Mucosa of descending colon (tissue), 3 donors: ENCODE results near the gene UNKL. TPM values are rescaled to one million over a fixed set of nuclear protein-coding genes. Genes with fewer than 3 reads are reported as not detected.

Experiments
- ATAC-seq: fragments of 200-7000 bp; cut with Tn5 transposase; one replicate; pipeline ENCODE4 v1.9.1; 2020; ENCODE audit warnings: mild to moderate bottlenecking, moderate library complexity
- DNase-seq, 3 donors: peaks; one replicate each; pipeline ENCODE4 v3.0.0-alpha.2; 2020
- H3K36me3 ChIP-seq: fragments of 200-600 bp; one replicate; pipeline ENCODE4 v1.8.0; 2021; ENCODE audit warnings: low read depth, mild to moderate bottlenecking
- H3K4me1 ChIP-seq: fragments of 200-600 bp; one replicate; pipeline ENCODE4 v1.8.0; 2021; ENCODE audit warnings: low read depth, mild to moderate bottlenecking
- H3K4me3 ChIP-seq: fragments of 200-600 bp; one replicate; pipeline ENCODE4 v1.8.0; 2021; ENCODE audit warnings: mild to moderate bottlenecking
- H3K9me3 ChIP-seq: fragments of 200-600 bp; one replicate; pipeline ENCODE4 v1.8.0; 2021; ENCODE audit warnings: mild to moderate bottlenecking
- intact Hi-C, 2 donors: fragments of 100-400 bp; cut with DNase I in 1 of 2; cut with micrococcal nuclease in 1 of 2; formaldehyde crosslinking; loops; one replicate each; pipeline versions ENCODE4 v1.11.0 to v1.11.1; 2022; cut with DNase I, micrococcal nuclease
- total RNA-seq, 3 donors: library from RNA; stranded (reverse); fragmentation: NEBNext Ultra II Directional in 2 of 3; extraction: Animal tissue kit (Norgen Biotek cat#: 25700) in 2 of 3; gene quantifications; one replicate each; pipeline versions ENCODE4 v1.2.1 to v1.2.4, GENCODE V29; 2021 to 2023
- TF ChIP-seq, protein P1 (sequence below): fragments of 200-600 bp; IDR thresholded peaks from one replicate; pipeline ENCODE4 v1.8.0; 2022; ENCODE audit warnings: antibody characterized with exemption, mild to moderate bottlenecking
- donor health status: DM: no; HTN: no; CAD: no; lungs with moderate emphysema.
- donor health status: DM: no; HTN: no; CAD: no.
- donor health status: DM: no; HTN: yes; CAD: no.

UNKL gene
- total RNA-seq, 3 donors from 2014 or later = 16.2 to 36.5 (median 28.2) TPM

- intact Hi-C loops = no loop called here
- DNase-seq (no peak), ATAC-seq (no peak)
- TF ChIP-seq, protein P1, sequence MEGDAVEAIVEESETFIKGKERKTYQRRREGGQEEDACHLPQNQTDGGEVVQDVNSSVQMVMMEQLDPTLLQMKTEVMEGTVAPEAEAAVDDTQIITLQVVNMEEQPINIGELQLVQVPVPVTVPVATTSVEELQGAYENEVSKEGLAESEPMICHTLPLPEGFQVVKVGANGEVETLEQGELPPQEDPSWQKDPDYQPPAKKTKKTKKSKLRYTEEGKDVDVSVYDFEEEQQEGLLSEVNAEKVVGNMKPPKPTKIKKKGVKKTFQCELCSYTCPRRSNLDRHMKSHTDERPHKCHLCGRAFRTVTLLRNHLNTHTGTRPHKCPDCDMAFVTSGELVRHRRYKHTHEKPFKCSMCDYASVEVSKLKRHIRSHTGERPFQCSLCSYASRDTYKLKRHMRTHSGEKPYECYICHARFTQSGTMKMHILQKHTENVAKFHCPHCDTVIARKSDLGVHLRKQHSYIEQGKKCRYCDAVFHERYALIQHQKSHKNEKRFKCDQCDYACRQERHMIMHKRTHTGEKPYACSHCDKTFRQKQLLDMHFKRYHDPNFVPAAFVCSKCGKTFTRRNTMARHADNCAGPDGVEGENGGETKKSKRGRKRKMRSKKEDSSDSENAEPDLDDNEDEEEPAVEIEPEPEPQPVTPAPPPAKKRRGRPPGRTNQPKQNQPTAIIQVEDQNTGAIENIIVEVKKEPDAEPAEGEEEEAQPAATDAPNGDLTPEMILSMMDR = no peak
- Histone ChIP-seq H3K9me3 (no peaks in the 10 kb centered on the region), H3K4me3 (no peak overlapping the region), H3K4me1 (no peaks in the 10 kb centered on the region), H3K36me3 (peaks cover 5% of the 10 kb centered on the region)
Observed at GRCh38 chr16:1364510-1364909, 50.0 kb downstream of the UNKL start.

DNA sequence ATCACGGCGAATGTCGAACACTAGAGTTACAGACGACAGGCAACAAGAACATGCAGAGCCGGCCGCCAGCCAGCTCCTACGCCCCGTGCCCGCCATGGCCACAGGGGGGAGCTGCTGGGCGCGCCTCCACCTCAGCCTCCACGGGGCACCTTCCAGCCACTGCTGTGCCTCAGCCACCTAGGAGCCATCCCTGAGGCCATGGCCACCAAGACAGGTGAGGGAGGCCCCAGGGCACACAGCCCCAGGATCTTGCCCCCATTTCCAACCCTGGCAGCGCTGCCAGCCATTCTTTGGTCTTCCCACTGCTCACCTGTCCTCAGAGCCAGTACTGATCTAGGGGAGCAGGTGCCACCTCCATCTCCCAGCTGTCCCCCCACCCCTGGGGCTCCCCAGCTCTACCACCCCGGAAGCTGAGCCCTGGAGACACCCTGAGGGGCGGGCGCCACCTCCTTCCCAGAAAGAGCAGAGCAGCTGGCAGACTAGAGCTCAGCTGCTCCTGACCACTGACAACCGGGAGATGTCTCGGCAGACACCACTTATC, 50.9 kb downstream of the UNKL start:
- Histone ChIP-seq H3K4me3 (no peak overlapping the region), H3K9me3 (no peaks in the 10 kb centered on the region), H3K36me3 (peaks cover 5% of the 10 kb centered on the region), H3K4me1 (no peaks in the 10 kb centered on the region)
- DNase-seq (peak in 2 of 3 donors; percentile 77 to 81), ATAC-seq (peak; percentile 96)
- TF ChIP-seq, protein P1 = peak; percentile 74
- intact Hi-C loops = no loop called here

DNA sequence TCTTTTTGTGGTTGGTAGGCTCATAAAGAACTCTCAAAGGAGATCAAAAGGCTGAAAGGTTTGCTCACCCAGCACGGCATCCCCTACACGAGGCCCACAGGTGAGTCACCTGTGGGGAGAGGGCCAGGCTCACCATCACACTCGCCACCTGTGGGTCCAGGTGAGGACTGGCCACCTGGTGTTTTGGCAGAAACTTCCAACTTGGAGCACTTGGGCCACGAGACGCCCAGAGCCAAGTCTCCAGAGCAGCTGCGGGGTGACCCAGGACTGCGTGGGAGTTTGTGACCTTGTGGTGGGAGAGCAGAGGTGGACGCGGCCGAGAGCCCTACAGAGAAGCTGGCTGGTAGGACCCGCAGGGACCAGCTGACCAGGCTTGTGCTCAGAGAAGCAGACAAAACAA, 51.7 kb downstream of the UNKL start:
- TF ChIP-seq, protein P1 = no peak
- intact Hi-C loops = no loop called here
- H3K9me3 ChIP-seq = no peaks in the 10 kb centered on the region
- H3K4me1 ChIP-seq = no peaks in the 10 kb centered on the region
- DNase-seq = no peak
- ATAC-seq = no peak
- peaks cover 5% of the 10 kb centered on the region for H3K36me3 ChIP-seq
- no peak overlapping the region for H3K4me3 ChIP-seq

GRCh38 chr16:1361685-1362360, 52.7 kb downstream of the UNKL start:
- no peaks in the 10 kb centered on the region for H3K9me3 ChIP-seq
- intact Hi-C loops = no loop called here
- no peaks in the 10 kb centered on the region for H3K4me1 ChIP-seq
- H3K4me3 ChIP-seq = no peak overlapping the region
- ATAC-seq (no peak), DNase-seq (no peak)
- H3K36me3 ChIP-seq = peaks cover 2% of the 10 kb centered on the region
- TF ChIP-seq, protein P1 = no peak

DNA sequence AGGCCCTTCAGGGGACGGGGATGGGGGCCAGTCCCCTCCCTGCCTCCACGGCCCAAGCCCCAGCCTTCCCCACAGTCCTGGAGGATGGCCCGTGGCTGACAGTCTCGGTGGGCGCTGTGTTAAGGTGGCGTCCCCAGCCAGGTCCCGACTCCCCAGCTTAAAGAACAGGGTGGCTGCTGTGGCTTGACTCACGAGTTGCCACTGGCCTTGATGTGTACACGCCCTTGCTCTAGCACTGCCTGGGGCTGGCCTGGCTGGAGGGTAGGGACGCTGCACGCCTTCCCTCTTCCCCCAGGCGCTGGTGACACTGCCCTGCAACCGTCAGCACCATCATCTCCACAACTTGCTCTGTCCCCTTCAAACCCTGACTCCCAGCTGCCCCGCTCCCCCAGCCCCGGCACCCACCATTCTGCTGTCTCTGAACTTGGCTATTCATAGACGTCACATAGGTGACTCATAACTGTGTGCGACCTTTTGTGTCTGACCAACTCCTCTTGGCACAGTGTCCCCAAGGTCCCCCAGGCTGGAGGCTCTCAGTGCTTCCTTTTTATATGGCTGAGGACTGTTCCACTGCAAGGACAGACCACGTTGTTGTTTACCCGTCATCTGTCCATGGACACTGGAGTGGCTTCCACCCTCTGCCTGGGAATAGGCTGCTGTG, 56.5 kb downstream of the UNKL start:
- Histone ChIP-seq H3K9me3 (no peaks in the 10 kb centered on the region), H3K4me1 (peaks cover 1% of the 10 kb centered on the region), H3K4me3 (no peak overlapping the region), H3K36me3 (no peaks in the 10 kb centered on the region)
- intact Hi-C loops = no loop called here
- no peak for DNase-seq
- no peak for ATAC-seq
- TF ChIP-seq, protein P1 = no peak
